ACC112 (cell line): ENCODE measurements around the gene FER1L5.

Experiments used
- H2AFZ ChIP-seq: fragments of 200-600 bp; sonication (generic); one replicate; pipeline ENCODE4 v1.6.0; 2017; ENCODE audit warnings: antibody characterized with exemption, low read length; ENCODE audit not compliant: unreplicated experiment
- H3K27ac ChIP-seq: fragments of 200-600 bp; sonication (generic); 2 replicates; pipeline ENCODE4 v1.5.1; 2014; ENCODE audit warnings: low read depth, mild to moderate bottlenecking, antibody characterized with exemption, low read length, moderate library complexity
- H3K27me3 ChIP-seq: fragments of 200-600 bp; sonication (generic); 2 replicates; pipeline ENCODE4 v1.6.1; 2014; ENCODE audit warnings: mild to moderate bottlenecking, antibody characterized with exemption, low read length, moderate library complexity, mixed read lengths; ENCODE audit not compliant: insufficient read depth
- H3K36me3 ChIP-seq: fragments of 200-600 bp; sonication (generic); 2 replicates; pipeline ENCODE4 v1.6.1; 2016; ENCODE audit warnings: mild to moderate bottlenecking, antibody characterized with exemption, low read length, moderate library complexity, mixed read lengths; ENCODE audit not compliant: insufficient read depth
- H3K4me1 ChIP-seq: fragments of 200-600 bp; sonication (generic); one replicate; pipeline ENCODE4 v1.6.1; 2016; ENCODE audit warnings: low read length, mixed read lengths; ENCODE audit not compliant: insufficient read depth, unreplicated experiment, control insufficient read depth
- H3K4me3 ChIP-seq: fragments of 200-600 bp; sonication (generic); 2 replicates; pipeline ENCODE4 v1.5.1; 2014; ENCODE audit warnings: mild to moderate bottlenecking, low read depth, low read length
- H3K79me2 ChIP-seq: fragments of 200-600 bp; sonication (generic); one replicate; pipeline ENCODE4 v1.6.0; 2016; ENCODE audit warnings: low read length; ENCODE audit not compliant: control insufficient read depth, unreplicated experiment, insufficient read depth

FER1L5 gene

GRCh38 chr2:96699021-96699420 lies 56.5 kb downstream of the FER1L5 start:
- Histone ChIP-seq H3K27ac (no peak overlapping the region), H3K79me2 (no peaks in the 10 kb centered on the region), H3K36me3 (no peaks in the 10 kb centered on the region), H3K4me3 (no peak overlapping the region), H2AFZ (no peak overlapping the region), H3K4me1 (no peaks in the 10 kb centered on the region), H3K27me3 (no peaks in the 10 kb centered on the region)

DNA sequence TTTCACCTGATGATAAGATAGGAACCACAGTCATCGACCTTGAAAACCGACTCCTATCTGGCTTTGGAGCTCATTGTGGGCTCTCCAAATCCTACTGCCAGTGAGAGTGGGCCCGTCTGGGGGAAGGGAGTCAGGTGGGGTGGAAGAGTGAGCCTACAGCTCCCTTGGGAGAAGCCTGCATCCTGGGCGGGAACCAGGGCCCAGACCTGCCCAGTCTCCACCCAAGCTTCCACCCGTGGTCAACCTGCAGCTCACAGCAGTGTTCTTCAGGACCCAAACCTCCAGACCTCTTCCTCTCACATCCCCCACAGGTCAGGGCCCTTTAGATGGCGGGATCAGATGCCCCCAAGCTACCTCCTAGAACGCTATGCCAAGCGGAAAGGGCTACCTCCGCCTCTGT lies 57.1 kb downstream of the FER1L5 start:
- Histone ChIP-seq H3K79me2 (no peaks in the 10 kb centered on the region), H3K4me3 (no peak overlapping the region), H2AFZ (no peak overlapping the region), H3K36me3 (no peaks in the 10 kb centered on the region), H3K27me3 (no peaks in the 10 kb centered on the region), H3K4me1 (no peaks in the 10 kb centered on the region), H3K27ac (no peak overlapping the region)

DNA sequence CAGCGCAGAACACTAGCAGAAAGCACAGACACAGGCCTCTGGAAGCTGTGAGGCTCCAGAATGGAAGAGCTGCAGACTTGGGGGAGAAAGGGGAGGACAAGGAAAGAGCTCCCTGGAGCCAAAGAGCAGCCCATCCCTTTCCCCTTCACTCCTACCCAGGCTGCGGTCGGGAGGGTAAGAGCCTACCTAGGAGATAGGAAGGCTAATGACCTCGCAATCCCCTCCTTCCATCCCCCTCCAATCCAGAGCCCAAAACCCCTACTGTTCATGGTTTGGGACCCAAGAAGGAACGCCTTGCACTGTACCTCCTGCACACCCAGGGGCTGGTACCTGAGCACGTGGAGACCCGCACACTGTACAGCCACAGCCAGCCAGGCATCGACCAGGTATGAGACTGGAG lies 57.5 kb downstream of the FER1L5 start:
- Histone ChIP-seq H3K27me3 (no peaks in the 10 kb centered on the region), H3K4me3 (no peak overlapping the region)

DNA sequence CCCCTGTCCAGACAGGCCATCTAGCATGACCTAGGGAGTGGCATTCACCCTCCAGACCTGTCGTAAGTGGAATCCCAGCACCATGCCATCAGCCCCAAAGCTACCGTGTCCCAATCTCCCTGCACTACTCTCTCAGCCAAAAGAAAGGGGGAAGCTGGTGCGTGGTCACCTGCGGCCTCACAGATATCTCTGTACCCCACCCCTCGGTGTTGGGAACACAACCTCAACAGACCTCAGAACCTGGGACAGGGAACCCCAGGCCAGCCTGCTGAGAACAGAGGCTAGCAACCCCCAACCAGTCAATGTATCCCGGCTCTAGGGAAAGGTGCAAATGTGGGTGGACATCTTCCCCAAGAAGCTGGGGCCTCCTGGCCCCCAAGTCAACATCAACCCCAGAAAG lies 59.1 kb downstream of the FER1L5 start:
- no peaks in the 10 kb centered on the region for H3K27me3 ChIP-seq
- H3K36me3 ChIP-seq = peaks cover 6% of the 10 kb centered on the region; the same call in 1 of the 2 replicates
- no peak overlapping the region for H2AFZ ChIP-seq
- no peaks in the 10 kb centered on the region for H3K79me2 ChIP-seq
- no peak overlapping the region for H3K4me3 ChIP-seq
- H3K27ac ChIP-seq = no peak overlapping the region
- H3K4me1 ChIP-seq = no peaks in the 10 kb centered on the region

More for the DNA sequence above, 57.5 kb downstream of the FER1L5 start:
- no peaks in the 10 kb centered on the region for H3K36me3 ChIP-seq
- no peaks in the 10 kb centered on the region for H3K4me1 ChIP-seq
- no peaks in the 10 kb centered on the region for H3K79me2 ChIP-seq
- no peak overlapping the region for H2AFZ ChIP-seq
- H3K27ac ChIP-seq = no peak overlapping the region

DNA sequence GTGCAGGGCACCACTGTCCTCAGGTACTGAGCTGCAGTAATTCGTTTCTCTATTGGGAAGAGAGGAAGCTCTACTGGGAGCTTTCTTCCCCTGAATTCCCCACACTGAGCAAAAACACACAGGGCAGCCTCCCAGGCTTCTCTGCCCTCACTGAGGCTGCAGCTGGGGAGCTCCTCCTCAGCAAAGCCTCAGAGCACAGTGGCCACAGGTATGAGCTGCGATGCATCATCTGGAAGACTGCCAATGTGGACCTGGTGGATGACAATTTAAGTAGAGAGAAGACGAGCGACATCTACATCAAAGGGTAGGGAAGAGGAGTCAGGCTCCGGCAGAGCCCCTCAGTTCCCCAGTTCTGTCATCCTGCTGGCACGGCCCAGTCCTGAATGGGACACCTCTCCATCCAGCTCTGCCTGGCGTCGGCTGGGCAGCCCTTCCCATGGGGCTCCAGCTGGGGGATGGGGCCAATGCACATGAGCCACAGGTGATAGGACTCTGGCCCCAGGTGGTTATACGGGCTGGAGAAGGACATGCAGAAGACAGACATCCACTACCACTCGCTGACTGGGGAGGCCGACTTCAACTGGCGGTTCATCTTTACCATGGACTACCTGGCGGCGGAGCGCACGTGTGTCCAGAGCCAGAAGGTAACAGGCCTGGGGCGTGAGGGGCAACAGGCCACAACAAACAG lies 59.7 kb downstream of the FER1L5 start:
- H3K36me3 ChIP-seq = peaks cover 6% of the 10 kb centered on the region; the same call in 1 of the 2 replicates
- no peak overlapping the region for H3K4me3 ChIP-seq
- no peaks in the 10 kb centered on the region for H3K4me1 ChIP-seq

DNA sequence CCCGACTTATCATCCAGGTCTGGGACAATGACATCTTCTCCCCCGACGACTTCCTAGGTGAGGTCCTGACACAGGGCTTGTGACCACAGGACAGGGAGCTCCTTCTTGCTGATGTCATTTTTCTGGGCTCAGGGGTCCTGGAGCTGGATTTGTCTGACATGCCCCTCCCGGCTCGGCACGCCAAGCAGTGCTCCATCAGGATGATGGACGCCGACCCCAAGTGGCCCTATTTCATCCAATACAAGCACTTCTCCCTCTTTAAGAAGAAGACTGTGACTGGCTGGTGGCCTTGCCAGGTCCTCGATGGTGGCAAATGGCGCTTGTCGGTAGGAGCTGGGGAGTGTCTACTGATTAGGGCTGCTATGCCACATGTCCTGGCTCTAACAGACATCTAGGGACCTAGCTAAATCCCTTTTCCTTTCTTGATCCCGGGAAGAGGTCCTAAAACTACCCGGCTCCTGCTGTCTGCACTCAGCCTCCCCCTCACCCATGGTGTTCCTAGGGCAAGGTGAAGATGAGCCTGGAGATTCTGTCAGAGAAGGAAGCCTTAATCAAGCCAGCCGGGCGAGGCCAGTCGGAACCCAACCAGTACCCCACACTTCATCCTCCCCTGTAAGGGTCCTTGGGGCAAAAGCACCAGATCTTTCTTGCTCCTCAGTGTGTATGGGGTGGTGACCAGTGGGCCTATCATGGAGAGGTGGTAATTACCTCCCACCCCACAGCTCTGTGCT lies 60.6 kb downstream of the FER1L5 start:
- peaks cover 9% of the 10 kb centered on the region for H3K36me3 ChIP-seq
- H3K27ac ChIP-seq = no peak overlapping the region
- H3K4me1 ChIP-seq = no peaks in the 10 kb centered on the region
- no peak overlapping the region for H3K4me3 ChIP-seq
- H3K27me3 ChIP-seq = no peaks in the 10 kb centered on the region
- H3K79me2 ChIP-seq = no peaks in the 10 kb centered on the region
- no peak overlapping the region for H2AFZ ChIP-seq

More for the DNA sequence above, 59.7 kb downstream of the FER1L5 start:
- Histone ChIP-seq H2AFZ (no peak overlapping the region), H3K27ac (no peak overlapping the region), H3K27me3 (no peaks in the 10 kb centered on the region), H3K79me2 (no peaks in the 10 kb centered on the region)

- Histone ChIP-seq H3K4me1 (no peaks in the 10 kb centered on the region), H3K4me3 (no peak overlapping the region), H3K27me3 (no peaks in the 10 kb centered on the region)
These were observed 68.4 kb downstream of the FER1L5 start for GRCh38 chr2:96710985-96711384.

DNA sequence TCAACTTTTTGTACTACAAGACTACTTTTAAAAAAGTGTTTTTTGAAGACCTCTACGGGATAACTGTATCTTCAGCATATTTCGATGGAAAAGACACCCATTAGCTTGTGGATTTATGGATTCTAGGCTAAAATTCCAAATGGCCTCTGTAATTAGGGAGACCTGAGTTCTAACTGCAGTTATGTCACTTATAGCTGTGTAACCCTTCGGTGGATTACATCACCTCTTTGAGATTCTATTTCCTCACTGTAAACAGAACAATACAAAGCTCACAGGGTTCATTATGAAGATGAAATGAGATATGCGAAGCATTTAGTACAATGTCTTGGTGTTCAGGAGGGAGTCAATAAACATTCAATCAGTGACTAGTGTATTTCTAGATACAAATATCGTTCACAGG lies 73.1 kb downstream of the FER1L5 start:
- Histone ChIP-seq H3K36me3 (peaks cover 12% of the 10 kb centered on the region), H3K79me2 (no peaks in the 10 kb centered on the region), H3K4me1 (no peaks in the 10 kb centered on the region), H3K27me3 (no peaks in the 10 kb centered on the region), H3K27ac (no peak overlapping the region), H2AFZ (no peak overlapping the region), H3K4me3 (no peak overlapping the region)

More at GRCh38 chr2:96710985-96711384, 68.4 kb downstream of the FER1L5 start:
- H2AFZ ChIP-seq = no peak overlapping the region
- H3K79me2 ChIP-seq = no peaks in the 10 kb centered on the region
- peaks cover 29% of the 10 kb centered on the region for H3K36me3 ChIP-seq
- H3K27ac ChIP-seq = no peak overlapping the region

GRCh38 chr2:96716388-96716787 lies 73.8 kb downstream of the FER1L5 start:
- H2AFZ ChIP-seq = no peak overlapping the region
- no peak overlapping the region for H3K4me3 ChIP-seq
- no peak overlapping the region for H3K27ac ChIP-seq
- H3K4me1 ChIP-seq = no peaks in the 10 kb centered on the region
- no peaks in the 10 kb centered on the region for H3K79me2 ChIP-seq
- H3K27me3 ChIP-seq = no peaks in the 10 kb centered on the region
- H3K36me3 ChIP-seq = peaks cover 5% of the 10 kb centered on the region; the same call in 1 of the 2 replicates

DNA sequence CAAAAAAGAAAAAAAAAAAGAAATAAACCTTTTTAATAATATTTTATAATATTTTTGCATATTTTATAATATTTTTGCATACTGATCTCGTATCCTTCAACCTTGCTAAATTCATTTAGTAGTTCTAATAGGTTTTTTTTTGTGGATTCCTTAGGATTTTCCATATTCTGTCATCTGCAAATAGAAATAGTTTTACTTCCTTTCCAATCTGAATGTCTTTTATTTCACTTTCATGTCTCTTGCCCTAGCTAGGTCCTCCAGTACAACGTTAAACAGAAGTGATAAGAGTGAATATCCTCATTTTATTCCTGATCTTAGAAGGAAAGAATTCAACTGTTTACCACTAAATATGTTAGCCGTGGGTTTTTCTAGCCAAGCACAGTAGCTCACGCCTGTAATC lies 83.6 kb downstream of the FER1L5 start:
- Histone ChIP-seq H3K79me2 (no peaks in the 10 kb centered on the region), H3K36me3 (peaks cover 14% of the 10 kb centered on the region), H3K4me3 (no peak overlapping the region), H2AFZ (no peak overlapping the region), H3K4me1 (peaks cover 8% of the 10 kb centered on the region), H3K27me3 (no peaks in the 10 kb centered on the region), H3K27ac (no peak overlapping the region)

GRCh38 chr2:96727431-96727830 lies 84.9 kb downstream of the FER1L5 start:
- peaks cover 16% of the 10 kb centered on the region for H3K36me3 ChIP-seq
- no peaks in the 10 kb centered on the region for H3K27me3 ChIP-seq
- no peak overlapping the region for H3K4me3 ChIP-seq
- no peak overlapping the region for H2AFZ ChIP-seq
- peaks cover 8% of the 10 kb centered on the region for H3K4me1 ChIP-seq
- no peak overlapping the region for H3K27ac ChIP-seq
- no peaks in the 10 kb centered on the region for H3K79me2 ChIP-seq
